H4 (cell line): ENCODE results near the gene GJB6. TPM values are rescaled to one million over a fixed set of nuclear protein-coding genes. Genes with fewer than 3 reads are reported as not detected.
A peak's percentile ranks its signal among the peaks of the same experiment; 100 is the strongest.

ENCODE experiments used
- DNase-seq: peaks from one replicate; pipeline ENCODE4 v3.0.0-alpha.2; 2015; ENCODE audit warnings: low spot score
- total RNA-seq: library from RNA; depleted of rRNA; stranded (reverse); fragments of >200 nt; shearing (Covaris generic); gene quantifications from 2 replicates; pipeline ENCODE4 v1.2.3, GENCODE V29; 2014; rRNA removed

GJB6 gene
- total RNA-seq, 1 experiment from 2014 or later, result not detected

- DNase-seq, result no peak
Measured at GRCh38 chr13:20186771-20187170, 45.3 kb downstream of the GJB6 start.

DNA sequence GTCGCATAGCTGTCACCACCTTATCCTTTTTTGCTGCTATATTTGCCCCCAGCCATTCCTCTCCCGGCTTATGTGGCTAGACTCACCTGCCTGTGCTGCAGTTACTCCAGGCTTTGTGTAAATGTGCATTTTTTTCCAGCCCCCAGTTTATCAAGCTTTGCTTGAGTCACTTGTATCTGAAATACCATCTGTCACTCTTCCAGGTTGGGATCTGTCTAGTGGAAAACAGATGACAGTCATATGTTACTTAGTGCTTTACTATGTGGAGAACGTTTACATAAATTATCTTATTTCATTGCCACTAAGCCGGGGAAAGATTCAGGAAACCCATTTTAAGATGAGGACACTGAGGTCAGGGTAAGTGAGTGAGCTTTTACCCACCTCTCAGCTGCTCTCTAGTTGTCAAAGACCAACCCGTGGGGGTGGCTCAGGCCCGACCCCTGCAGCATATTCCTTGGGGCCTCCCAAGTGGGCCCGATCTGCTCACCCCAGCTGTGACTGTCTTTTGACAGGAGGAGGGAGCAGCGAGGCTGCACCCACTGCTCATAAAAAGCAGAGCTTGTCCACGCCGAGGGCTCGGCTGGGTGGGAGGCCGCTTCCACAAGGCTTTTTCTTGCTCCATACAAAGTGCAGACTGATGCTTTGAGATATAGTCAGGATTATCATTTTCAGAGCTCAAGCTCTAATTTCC is 46.6 kb downstream of the GJB6 start:
- no peak for DNase-seq

DNA sequence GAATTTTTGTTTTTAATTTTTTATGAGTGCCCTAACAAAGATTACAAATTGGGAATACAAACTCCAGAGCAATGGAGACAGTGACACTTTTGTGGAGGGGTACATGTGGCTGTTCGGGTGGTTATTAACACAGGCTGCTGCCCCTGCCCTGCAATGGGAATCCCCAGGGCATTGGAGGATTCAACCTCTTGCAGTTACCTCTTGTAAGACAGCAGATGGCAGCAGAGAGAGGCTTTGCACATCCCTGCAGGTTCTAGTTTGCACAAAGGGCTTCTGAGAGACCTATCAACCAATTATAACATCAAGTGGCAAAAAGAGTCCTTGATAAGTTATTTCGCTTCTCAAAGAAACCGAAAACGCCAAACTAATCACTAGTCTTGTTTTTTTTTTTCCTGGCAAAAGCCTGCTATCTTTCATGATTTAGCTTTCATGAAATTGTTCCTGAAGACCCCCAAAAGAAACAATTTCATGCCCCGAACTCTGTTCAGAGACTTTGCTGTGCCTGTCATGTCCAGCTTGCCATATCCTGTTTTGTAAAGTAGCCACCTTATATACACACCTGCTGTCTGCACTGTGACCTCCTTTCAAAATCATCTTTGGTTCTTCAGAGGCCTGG is 49.8 kb downstream of the GJB6 start:
- peak; percentile 54 for DNase-seq

GRCh38 chr13:20181188-20181587 is 50.9 kb downstream of the GJB6 start:
- DNase-seq, result no peak

GRCh38 chr13:20178156-20178555 is 54.0 kb downstream of the GJB6 start:
- no peak for DNase-seq

GRCh38 chr13:20177049-20177831 is 54.9 kb downstream of the GJB6 start:
- no peak for DNase-seq

DNA sequence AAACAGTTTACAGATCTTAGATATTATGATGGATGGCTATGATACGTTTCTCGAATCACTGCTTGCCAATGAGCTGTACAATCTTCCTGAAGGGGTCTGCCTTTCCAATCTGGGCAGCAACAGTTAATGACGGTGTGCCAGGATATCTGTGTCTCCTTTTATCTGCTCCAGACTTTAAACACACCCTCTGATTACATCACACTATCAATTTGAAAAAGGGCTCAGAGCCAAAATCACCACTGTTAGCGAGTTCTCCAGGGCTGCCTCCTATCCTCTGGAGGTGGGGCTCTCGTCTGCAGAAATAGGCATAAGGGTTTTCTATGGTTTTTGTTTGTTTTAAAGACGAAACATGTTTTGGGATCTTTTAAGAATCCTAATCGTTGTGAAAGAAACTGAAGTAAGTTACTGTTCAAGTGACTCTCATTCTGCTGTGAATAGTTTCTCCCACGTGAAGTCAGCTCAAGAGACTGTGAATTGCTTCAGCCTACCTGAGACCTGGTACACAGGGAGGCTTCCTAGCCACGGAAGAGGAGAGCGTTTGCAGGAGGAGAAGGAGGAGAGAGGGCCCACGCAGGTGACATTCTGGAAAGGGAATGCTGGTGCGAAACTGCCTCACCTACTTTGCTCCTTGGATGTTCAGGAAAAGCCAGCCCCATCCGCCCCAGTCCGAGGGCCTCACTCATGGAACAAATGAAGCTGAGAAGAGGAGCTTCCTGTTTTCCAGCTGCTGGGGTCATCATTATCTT is 56.0 kb downstream of the GJB6 start:
- DNase-seq, result no peak

GRCh38 chr13:20175406-20175794 is 56.7 kb downstream of the GJB6 start:
- DNase-seq, result no peak

DNA sequence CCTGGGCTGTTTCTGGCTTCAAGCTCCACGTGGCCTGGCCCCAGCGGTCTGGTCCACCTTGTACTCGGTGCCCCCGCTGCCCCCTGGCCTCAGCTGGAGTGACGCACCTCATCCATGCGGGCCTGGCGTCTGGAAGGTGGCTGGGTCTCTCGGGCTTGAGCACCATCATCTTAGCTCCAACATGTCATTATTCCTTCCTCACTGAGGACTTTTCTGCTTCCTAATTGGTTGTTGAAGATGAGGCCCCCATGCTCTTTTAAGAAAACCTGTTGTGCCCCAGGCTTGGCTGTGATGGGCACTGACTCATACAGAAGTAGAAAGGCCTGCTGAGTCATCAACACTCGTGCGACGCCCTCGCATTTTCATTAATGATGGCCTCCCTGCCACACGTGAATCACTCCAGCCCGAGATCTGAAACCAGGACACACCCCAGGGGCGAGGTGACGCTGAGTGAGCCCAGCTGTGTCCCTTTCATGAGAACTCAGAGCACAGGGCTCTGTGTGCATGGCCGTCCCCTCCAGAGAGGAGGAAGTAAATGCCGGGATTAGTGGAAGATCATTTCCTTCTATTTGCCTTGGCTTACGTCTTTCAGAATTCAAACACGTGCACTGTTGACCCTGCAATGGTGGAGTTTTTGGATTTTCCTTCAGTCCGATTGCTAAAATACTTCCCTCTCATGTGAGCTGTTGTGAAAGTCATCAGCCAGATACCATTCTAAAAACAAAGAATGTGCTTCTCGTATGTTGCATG is 57.3 kb downstream of the GJB6 start:
- peak; percentile 94 for DNase-seq

GRCh38 chr13:20173116-20173746 is 58.9 kb downstream of the GJB6 start:
- no peak for DNase-seq

Other genes starting within 250 kb of the GJB6 start
- gene GJA3, start 71.3 kb downstream of the GJB6 start, total RNA-seq, result 0.10 and 0.25 TPM in 2 replicates
- gene GJB2, start 39.4 kb downstream of the GJB6 start, total RNA-seq, result 0.41 TPM in 1 of 2 replicates, not detected in the other